Neural crest cell (in vitro differentiated cells): ENCODE measurements around the gene OTOR. TPM values are rescaled to one million over a fixed set of nuclear protein-coding genes. Genes with fewer than 3 reads are reported as not detected.

Experiments used
- DNase-seq: peaks from one replicate; pipeline ENCODE4 v3.0.0; 2021; ENCODE audit warnings: low read depth, mixed read lengths, low spot score
- H3K27ac Mint-ChIP-seq: one replicate; pipeline ENCODE4 v1.8.0; 2021; ENCODE audit warnings: mild to moderate bottlenecking, mixed read lengths; ENCODE audit not compliant: unreplicated experiment
- H3K27me3 Mint-ChIP-seq: 2 replicates; pipeline ENCODE4 v1.8.0; 2021; ENCODE audit warnings: low read depth, mild to moderate bottlenecking, mixed read lengths
- H3K36me3 Mint-ChIP-seq: 2 replicates; pipeline ENCODE4 v1.8.0; 2021; ENCODE audit warnings: low read depth, mild to moderate bottlenecking, mixed read lengths
- H3K4me1 Mint-ChIP-seq: 2 replicates; pipeline ENCODE4 v1.8.0; 2021; ENCODE audit warnings: mixed read lengths
- H3K4me3 Mint-ChIP-seq: one replicate; pipeline ENCODE4 v1.8.0; 2021; ENCODE audit warnings: mild to moderate bottlenecking, mixed read lengths
- H3K9me3 Mint-ChIP-seq: 2 replicates; pipeline ENCODE4 v1.8.0; 2021; ENCODE audit warnings: mixed read lengths
- CTCF ChIP-seq: fragments of 200-600 bp; sonication (generic); conservative IDR thresholded peaks from 2 replicates; pipeline ENCODE4 v1.5.0; 2021; ENCODE audit warnings: antibody characterized with exemption, mild to moderate bottlenecking
- total RNA-seq: library from RNA; stranded (reverse); gene quantifications from 2 replicates; pipeline ENCODE4 v1.2.1, GENCODE V29; 2021

Gene OTOR
- total RNA-seq, 1 donor from 2014 or later = not detected

- no peak overlapping the region for H3K27ac Mint-ChIP-seq
These were observed 11.0 kb downstream of the OTOR start for GRCh38 chr20:16759181-16759563.

GRCh38 chr20:16760431-16761304 is 12.5 kb downstream of the OTOR start:
- Mint-ChIP-seq H3K27ac (no peak overlapping the region), H3K27me3 (peaks cover 3% of the 10 kb centered on the region), H3K4me1 (peaks cover 13% of the 10 kb centered on the region), H3K9me3 (no peaks in the 10 kb centered on the region), H3K4me3 (no peak overlapping the region), H3K36me3 (no peaks in the 10 kb centered on the region)
- no peak for DNase-seq
- no peak for TF ChIP-seq CTCF

More at GRCh38 chr20:16759181-16759563, 11.0 kb downstream of the OTOR start:
- no peak for TF ChIP-seq CTCF
- Mint-ChIP-seq H3K4me3 (no peak overlapping the region), H3K27me3 (peaks cover 3% of the 10 kb centered on the region), H3K9me3 (peaks cover 4% of the 10 kb centered on the region), H3K36me3 (no peaks in the 10 kb centered on the region), H3K4me1 (peaks cover 13% of the 10 kb centered on the region)
- no peak for DNase-seq

- no peaks in the 10 kb centered on the region for H3K9me3 Mint-ChIP-seq
- no peak overlapping the region for H3K27ac Mint-ChIP-seq
- peaks cover 13% of the 10 kb centered on the region for H3K4me1 Mint-ChIP-seq
- peak; percentile 86 for TF ChIP-seq CTCF
- DNase-seq = peak; percentile 54
- H3K27me3 Mint-ChIP-seq = peaks cover 3% of the 10 kb centered on the region
- no peak overlapping the region for H3K4me3 Mint-ChIP-seq
- no peaks in the 10 kb centered on the region for H3K36me3 Mint-ChIP-seq
These were observed 13.2 kb downstream of the OTOR start for GRCh38 chr20:16761305-16761829.

- Mint-ChIP-seq H3K9me3 (peaks cover 2% of the 10 kb centered on the region), H3K4me3 (no peak overlapping the region), H3K36me3 (no peaks in the 10 kb centered on the region), H3K27ac (no peak overlapping the region), H3K4me1 (peaks cover 9% of the 10 kb centered on the region), H3K27me3 (peaks cover 3% of the 10 kb centered on the region)
- no peak for DNase-seq
- no peak for TF ChIP-seq CTCF
These were observed 16.4 kb downstream of the OTOR start for GRCh38 chr20:16764560-16764959.

- no peak for DNase-seq
- no peak overlapping the region for H3K27ac Mint-ChIP-seq
- peaks cover 6% of the 10 kb centered on the region for H3K27me3 Mint-ChIP-seq
- no peaks in the 10 kb centered on the region for H3K4me1 Mint-ChIP-seq
- H3K9me3 Mint-ChIP-seq = peaks cover 5% of the 10 kb centered on the region
- H3K36me3 Mint-ChIP-seq = no peaks in the 10 kb centered on the region
- no peak for TF ChIP-seq CTCF
- H3K4me3 Mint-ChIP-seq = no peak overlapping the region
These were observed 23.1 kb downstream of the OTOR start for GRCh38 chr20:16771213-16771612.
